ENCODE measurements around the gene DHRS12.

Gene DHRS12

DNA sequence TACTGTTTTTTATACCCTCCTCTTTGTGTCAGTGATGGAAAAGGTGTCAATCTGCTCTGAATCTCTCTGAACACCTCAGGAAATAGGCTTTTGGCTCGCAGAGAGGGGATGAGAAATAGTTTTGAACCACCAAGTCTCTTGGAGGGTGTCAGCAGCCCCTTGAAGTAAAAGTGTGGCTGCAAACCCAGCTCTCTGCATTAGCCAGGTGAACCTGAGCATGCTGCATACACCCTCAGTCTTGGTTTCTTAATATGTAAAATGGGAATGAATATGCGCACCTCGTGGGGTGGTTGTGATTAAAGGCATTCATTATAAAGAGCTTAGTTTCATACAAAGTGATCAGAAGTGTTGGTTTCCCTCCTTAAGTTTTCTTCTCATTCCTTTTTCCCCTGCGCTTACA is 1.4 kb upstream of the DHRS12 start:
- no peak overlapping the region for H3K27ac ChIP-seq
- no peak for TF ChIP-seq CTCF (conservative IDR thresholded peaks at IDR 0.05)

- peak overlapping the region; percentile 95 for H3K27ac ChIP-seq
- no peak for TF ChIP-seq CTCF (conservative IDR thresholded peaks at IDR 0.05)
Measured at GRCh38 chr13:51804295-51805172, 571 bp upstream of the DHRS12 start.

GRCh38 chr13:51802631-51803418 is 1.1 kb downstream of the DHRS12 start:
- H3K27ac ChIP-seq, result peak overlapping the region; percentile 95
- TF ChIP-seq CTCF (conservative IDR thresholded peaks at IDR 0.05), result no peak

- peak overlapping the region; percentile 95 for H3K27ac ChIP-seq
- TF ChIP-seq CTCF (conservative IDR thresholded peaks at IDR 0.05), result no peak
Measured at GRCh38 chr13:51801631-51802099, 2.3 kb downstream of the DHRS12 start.

- H3K27ac ChIP-seq, result no peak overlapping the region
- no peak for TF ChIP-seq CTCF (conservative IDR thresholded peaks at IDR 0.05)
Measured at GRCh38 chr13:51800486-51800885, 3.5 kb downstream of the DHRS12 start.

DNA sequence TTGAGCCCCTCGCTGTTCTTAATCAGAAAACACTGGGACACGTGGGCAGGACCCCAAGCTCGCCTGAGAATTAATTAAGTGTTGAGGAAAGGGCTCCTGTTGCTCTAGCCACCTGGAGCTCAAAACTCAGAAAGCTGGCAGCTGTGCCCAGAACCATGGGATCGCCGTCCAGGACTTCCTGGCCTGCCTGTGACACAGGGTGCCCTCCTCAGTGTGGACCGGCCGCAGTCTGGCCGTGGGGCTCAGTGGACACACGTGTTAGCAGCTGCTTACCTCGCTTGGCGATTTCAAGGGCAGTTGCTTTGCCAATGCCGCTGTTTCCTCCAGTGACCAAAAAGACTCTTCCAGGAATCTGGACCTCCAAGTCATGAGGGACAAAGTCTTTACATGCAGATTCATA is 4.7 kb downstream of the DHRS12 start:
- no peak for TF ChIP-seq CTCF (conservative IDR thresholded peaks at IDR 0.05)

More for the DNA sequence above, 4.7 kb downstream of the DHRS12 start:
- H3K27ac ChIP-seq, result no peak overlapping the region

All from VCaP (cell line).